Activated CD8-positive, alpha-beta T cell treated with anti-CD3 and anti-CD28 coated beads, Interleukin-2, amount 10 ng/mL, durations not matched to agents 7 days and 5 days (primary cell): Measurements from ENCODE around the gene KCNT2. TPM values are rescaled to one million over a fixed set of nuclear protein-coding genes. Genes with fewer than 3 reads are reported as not detected.

Experiments used
- ATAC-seq: fragments of 150-1000 bp; cut with Tn5 transposase; one replicate; pipeline ENCODE4 v1.10.0; 2021; ENCODE audit warnings: moderate library complexity
- CTCF ChIA-PET: fragments of 350-600 bp; sonication (Branson Sonifier 250); formaldehyde crosslinking; loops from one replicate; lab custom pipeline; 2021; ENCODE audit warnings: antibody characterized with exemption; lab: Charles Lee
- POLR2A ChIA-PET: fragments of 350-600 bp; sonication (Branson Sonifier 250); formaldehyde crosslinking; loops from one replicate; lab custom pipeline; 2021; ENCODE audit warnings: antibody characterized with exemption; lab: Charles Lee
- DNase-seq: peaks from one replicate; pipeline ENCODE4 v3.0.0-alpha.2; 2020
- H3K27ac Mint-ChIP-seq: one replicate; pipeline ENCODE4 v1.8.0; 2021; ENCODE audit warnings: mild to moderate bottlenecking, mixed read lengths
- H3K27me3 Mint-ChIP-seq: one replicate; pipeline ENCODE4 v1.8.0; 2021; ENCODE audit warnings: low read depth, mixed read lengths
- H3K36me3 Mint-ChIP-seq: one replicate; pipeline ENCODE4 v1.8.0; 2021; ENCODE audit warnings: low read depth, mixed read lengths
- H3K4me1 Mint-ChIP-seq: one replicate; pipeline ENCODE4 v1.8.0; 2021; ENCODE audit warnings: low read depth, mixed read lengths
- H3K4me3 Mint-ChIP-seq: one replicate; pipeline ENCODE4 v1.8.0; 2021; ENCODE audit warnings: mild to moderate bottlenecking, mixed read lengths
- H3K9me3 Mint-ChIP-seq: one replicate; pipeline ENCODE4 v1.8.0; 2022; ENCODE audit warnings: mixed read lengths; ENCODE audit not compliant: insufficient read depth
- total RNA-seq, 2 experiments: library from RNA; stranded (reverse); gene quantifications; one replicate each; pipeline ENCODE4 v1.2.3, GENCODE V29; 2021

Gene KCNT2
- total RNA-seq, 2 experiments from 2014 or later = not detected

- ChIA-PET CTCF (no interaction called here), POLR2A (no interaction called here)
Measured at GRCh38 chr1:196584696-196585095, 23.5 kb downstream of the KCNT2 start.

GRCh38 chr1:196577386-196577785, 30.9 kb downstream of the KCNT2 start:
- Mint-ChIP-seq H3K36me3 (no peaks in the 10 kb centered on the region), H3K27ac (no peak overlapping the region), H3K27me3 (no peaks in the 10 kb centered on the region), H3K9me3 (no peaks in the 10 kb centered on the region), H3K4me3 (no peak overlapping the region), H3K4me1 (no peaks in the 10 kb centered on the region)
- ATAC-seq (no peak), DNase-seq (no peak)
- POLR2A ChIA-PET = no interaction called here
- CTCF ChIA-PET = no interaction called here

More at GRCh38 chr1:196584696-196585095, 23.5 kb downstream of the KCNT2 start:
- Mint-ChIP-seq H3K27ac (no peak overlapping the region), H3K36me3 (no peaks in the 10 kb centered on the region), H3K4me1 (no peaks in the 10 kb centered on the region), H3K27me3 (no peaks in the 10 kb centered on the region), H3K9me3 (no peaks in the 10 kb centered on the region), H3K4me3 (no peak overlapping the region)
- ATAC-seq (no peak), DNase-seq (no peak)

GRCh38 chr1:196573226-196573625, 35.0 kb downstream of the KCNT2 start:
- ATAC-seq (no peak), DNase-seq (no peak)
- H3K36me3 Mint-ChIP-seq = no peaks in the 10 kb centered on the region
- no peaks in the 10 kb centered on the region for H3K9me3 Mint-ChIP-seq
- ChIA-PET CTCF (no interaction called here), POLR2A (no interaction called here)
- H3K4me3 Mint-ChIP-seq = no peak overlapping the region
- no peaks in the 10 kb centered on the region for H3K27me3 Mint-ChIP-seq
- no peak overlapping the region for H3K27ac Mint-ChIP-seq
- no peaks in the 10 kb centered on the region for H3K4me1 Mint-ChIP-seq

- H3K4me1 Mint-ChIP-seq = no peaks in the 10 kb centered on the region
- no peak overlapping the region for H3K4me3 Mint-ChIP-seq
- H3K36me3 Mint-ChIP-seq = no peaks in the 10 kb centered on the region
- H3K27me3 Mint-ChIP-seq = no peaks in the 10 kb centered on the region
- H3K9me3 Mint-ChIP-seq = no peaks in the 10 kb centered on the region
- no peak for DNase-seq
- ChIA-PET POLR2A (no interaction called here), CTCF (no interaction called here)
- no peak for ATAC-seq
- no peak overlapping the region for H3K27ac Mint-ChIP-seq
Measured at GRCh38 chr1:196567238-196567637, 41.0 kb downstream of the KCNT2 start.

GRCh38 chr1:196563768-196564167, 44.5 kb downstream of the KCNT2 start:
- H3K4me1 Mint-ChIP-seq = no peaks in the 10 kb centered on the region
- H3K4me3 Mint-ChIP-seq = no peak overlapping the region
- no peak for ATAC-seq
- no peak overlapping the region for H3K27ac Mint-ChIP-seq
- H3K9me3 Mint-ChIP-seq = no peaks in the 10 kb centered on the region
- no peak for DNase-seq
- H3K36me3 Mint-ChIP-seq = no peaks in the 10 kb centered on the region
- CTCF ChIA-PET = no interaction called here
- POLR2A ChIA-PET = no interaction called here
- no peaks in the 10 kb centered on the region for H3K27me3 Mint-ChIP-seq

GRCh38 chr1:196559314-196559713, 48.9 kb downstream of the KCNT2 start:
- no peak overlapping the region for H3K27ac Mint-ChIP-seq
- no peaks in the 10 kb centered on the region for H3K9me3 Mint-ChIP-seq
- no peak for DNase-seq
- no peak for ATAC-seq
- H3K4me1 Mint-ChIP-seq = no peaks in the 10 kb centered on the region
- no peaks in the 10 kb centered on the region for H3K36me3 Mint-ChIP-seq
- H3K4me3 Mint-ChIP-seq = no peak overlapping the region
- CTCF ChIA-PET = no interaction called here
- POLR2A ChIA-PET = no interaction called here
- no peaks in the 10 kb centered on the region for H3K27me3 Mint-ChIP-seq

GRCh38 chr1:196558411-196558810, 49.8 kb downstream of the KCNT2 start:
- H3K27me3 Mint-ChIP-seq = no peaks in the 10 kb centered on the region
- ChIA-PET POLR2A (no interaction called here), CTCF (no interaction called here)
- no peak overlapping the region for H3K27ac Mint-ChIP-seq
- H3K4me3 Mint-ChIP-seq = no peak overlapping the region
- no peak for ATAC-seq
- DNase-seq = no peak
- H3K4me1 Mint-ChIP-seq = no peaks in the 10 kb centered on the region
- no peaks in the 10 kb centered on the region for H3K36me3 Mint-ChIP-seq
- no peaks in the 10 kb centered on the region for H3K9me3 Mint-ChIP-seq

GRCh38 chr1:196557797-196558196, 50.4 kb downstream of the KCNT2 start:
- no peaks in the 10 kb centered on the region for H3K36me3 Mint-ChIP-seq
- no peak for ATAC-seq
- DNase-seq = no peak
- H3K9me3 Mint-ChIP-seq = no peaks in the 10 kb centered on the region
- H3K27me3 Mint-ChIP-seq = no peaks in the 10 kb centered on the region
- no peak overlapping the region for H3K27ac Mint-ChIP-seq
- POLR2A ChIA-PET = no interaction called here
- H3K4me3 Mint-ChIP-seq = no peak overlapping the region
- no peaks in the 10 kb centered on the region for H3K4me1 Mint-ChIP-seq
- CTCF ChIA-PET = no interaction called here

GRCh38 chr1:196550731-196551130, 57.5 kb downstream of the KCNT2 start:
- no peak overlapping the region for H3K27ac Mint-ChIP-seq
- no peaks in the 10 kb centered on the region for H3K4me1 Mint-ChIP-seq
- H3K36me3 Mint-ChIP-seq = no peaks in the 10 kb centered on the region
- CTCF ChIA-PET = no interaction called here
- no peaks in the 10 kb centered on the region for H3K9me3 Mint-ChIP-seq
- H3K4me3 Mint-ChIP-seq = no peak overlapping the region
- DNase-seq (no peak), ATAC-seq (no peak)
- H3K27me3 Mint-ChIP-seq = no peaks in the 10 kb centered on the region
- POLR2A ChIA-PET = no interaction called here

- no peak for ATAC-seq
- H3K9me3 Mint-ChIP-seq = no peaks in the 10 kb centered on the region
- CTCF ChIA-PET = no interaction called here
Measured at GRCh38 chr1:196546272-196547111, 61.7 kb downstream of the KCNT2 start.

GRCh38 chr1:196545222-196545621, 63.0 kb downstream of the KCNT2 start:
- no peak for ATAC-seq
- ChIA-PET CTCF (no interaction called here), POLR2A (no interaction called here)
- H3K36me3 Mint-ChIP-seq = no peaks in the 10 kb centered on the region
- DNase-seq = no peak
- no peak overlapping the region for H3K27ac Mint-ChIP-seq
- H3K4me3 Mint-ChIP-seq = no peak overlapping the region
- no peaks in the 10 kb centered on the region for H3K4me1 Mint-ChIP-seq
- no peaks in the 10 kb centered on the region for H3K27me3 Mint-ChIP-seq
- H3K9me3 Mint-ChIP-seq = no peaks in the 10 kb centered on the region

More at GRCh38 chr1:196546272-196547111, 61.7 kb downstream of the KCNT2 start:
- Mint-ChIP-seq H3K27ac (no peak overlapping the region), H3K4me3 (no peak overlapping the region), H3K36me3 (no peaks in the 10 kb centered on the region), H3K4me1 (no peaks in the 10 kb centered on the region), H3K27me3 (no peaks in the 10 kb centered on the region)
- POLR2A ChIA-PET = no interaction called here
- no peak for DNase-seq

- no peak for DNase-seq
- ChIA-PET CTCF (no interaction called here), POLR2A (no interaction called here)
- Mint-ChIP-seq H3K36me3 (no peaks in the 10 kb centered on the region), H3K4me1 (no peaks in the 10 kb centered on the region), H3K27ac (no peak overlapping the region), H3K4me3 (no peak overlapping the region), H3K27me3 (no peaks in the 10 kb centered on the region), H3K9me3 (no peaks in the 10 kb centered on the region)
- ATAC-seq = no peak
Measured at GRCh38 chr1:196544617-196545016, 63.6 kb downstream of the KCNT2 start.

- H3K27ac Mint-ChIP-seq = no peak overlapping the region
- ChIA-PET POLR2A (no interaction called here), CTCF (no interaction called here)
- no peaks in the 10 kb centered on the region for H3K9me3 Mint-ChIP-seq
- no peaks in the 10 kb centered on the region for H3K4me1 Mint-ChIP-seq
- ATAC-seq (no peak), DNase-seq (no peak)
- no peaks in the 10 kb centered on the region for H3K36me3 Mint-ChIP-seq
- no peaks in the 10 kb centered on the region for H3K27me3 Mint-ChIP-seq
- no peak overlapping the region for H3K4me3 Mint-ChIP-seq
Measured at GRCh38 chr1:196543833-196544232, 64.4 kb downstream of the KCNT2 start.
